ENCODE measurements around the gene TDRD1.

Gene TDRD1

GRCh38 chr10:114184276-114184675 is 5.1 kb downstream of the TDRD1 start:
- in situ Hi-C loops (cut with MboI; ENCODE audit: low sequenced_read_pairs), result no loop called here
- Histone ChIP-seq H3K9me3 (no peaks in the 10 kb centered on the region), H3K27me3 (ENCODE audit: low read depth) (peaks cover 5% of the 10 kb centered on the region; the same call in 1 of the 2 replicates), H3K4me3 (no peak overlapping the region), H3K4me1 (no peaks in the 10 kb centered on the region), H3K36me3 (replicated peaks) (no peaks in the 10 kb centered on the region)
- DNase-seq (ENCODE audit: low spot score in 2 of 2), result no peak

- no peaks in the 10 kb centered on the region for H3K4me1 ChIP-seq
- in situ Hi-C loops (cut with MboI; ENCODE audit: low sequenced_read_pairs), result no loop called here
- H3K27me3 ChIP-seq (ENCODE audit: low read depth), result peaks cover 5% of the 10 kb centered on the region; the same call in 1 of the 2 replicates
- no peak overlapping the region for H3K4me3 ChIP-seq
- no peak for DNase-seq (ENCODE audit: low spot score in 2 of 2)
- H3K36me3 ChIP-seq (replicated peaks), result no peaks in the 10 kb centered on the region
- no peaks in the 10 kb centered on the region for H3K9me3 ChIP-seq
These were observed 8.8 kb downstream of the TDRD1 start for GRCh38 chr10:114188001-114188400.

GRCh38 chr10:114188900-114189299 is 9.7 kb downstream of the TDRD1 start:
- in situ Hi-C loops (cut with MboI; ENCODE audit: low sequenced_read_pairs), result no loop called here
- no peaks in the 10 kb centered on the region for H3K4me1 ChIP-seq

GRCh38 chr10:114189700-114190099 is 10.5 kb downstream of the TDRD1 start:
- no peaks in the 10 kb centered on the region for H3K4me1 ChIP-seq
- no peak for DNase-seq (ENCODE audit: low spot score in 2 of 2)
- H3K27me3 ChIP-seq (ENCODE audit: low read depth), result peaks cover 5% of the 10 kb centered on the region; the same call in 1 of the 2 replicates
- no peak overlapping the region for H3K4me3 ChIP-seq
- in situ Hi-C loops (cut with MboI; ENCODE audit: low sequenced_read_pairs), result no loop called here
- H3K9me3 ChIP-seq, result no peaks in the 10 kb centered on the region
- no peaks in the 10 kb centered on the region for H3K36me3 ChIP-seq (replicated peaks)

More at GRCh38 chr10:114188900-114189299, 9.7 kb downstream of the TDRD1 start:
- Histone ChIP-seq H3K9me3 (no peaks in the 10 kb centered on the region), H3K36me3 (replicated peaks) (no peaks in the 10 kb centered on the region), H3K27me3 (ENCODE audit: low read depth) (peaks cover 5% of the 10 kb centered on the region; the same call in 1 of the 2 replicates), H3K4me3 (no peak overlapping the region)
- DNase-seq (ENCODE audit: low spot score in 2 of 2), result no peak

- Histone ChIP-seq H3K27me3 (ENCODE audit: low read depth) (no peaks in the 10 kb centered on the region; the same call in 1 of the 2 replicates), H3K36me3 (replicated peaks) (no peaks in the 10 kb centered on the region), H3K4me3 (no peak overlapping the region), H3K4me1 (no peaks in the 10 kb centered on the region), H3K9me3 (no peaks in the 10 kb centered on the region)
- in situ Hi-C loops (cut with MboI; ENCODE audit: low sequenced_read_pairs), result no loop called here
- no peak for DNase-seq (ENCODE audit: low spot score in 2 of 2)
These were observed 15.9 kb downstream of the TDRD1 start for GRCh38 chr10:114195079-114195478.

GRCh38 chr10:114199239-114199638 is 20.1 kb downstream of the TDRD1 start:
- no peaks in the 10 kb centered on the region for H3K9me3 ChIP-seq
- H3K4me1 ChIP-seq, result peaks cover 3% of the 10 kb centered on the region; the same call in 1 of the 2 replicates
- H3K4me3 ChIP-seq, result no peak overlapping the region
- peaks cover 6% of the 10 kb centered on the region for H3K27me3 ChIP-seq (ENCODE audit: low read depth)
- no peaks in the 10 kb centered on the region for H3K36me3 ChIP-seq (replicated peaks)
- in situ Hi-C loops (cut with MboI; ENCODE audit: low sequenced_read_pairs), result no loop called here
- DNase-seq (ENCODE audit: low spot score in 2 of 2), result no peak

- DNase-seq (ENCODE audit: low spot score in 2 of 2), result no peak
- in situ Hi-C loops (cut with MboI; ENCODE audit: low sequenced_read_pairs), result no loop called here
- Histone ChIP-seq H3K4me3 (no peak overlapping the region), H3K4me1 (peaks cover 3% of the 10 kb centered on the region; the same call in 1 of the 2 replicates), H3K27me3 (ENCODE audit: low read depth) (peaks cover 10% of the 10 kb centered on the region), H3K36me3 (replicated peaks) (no peaks in the 10 kb centered on the region), H3K9me3 (no peaks in the 10 kb centered on the region)
These were observed 23.7 kb downstream of the TDRD1 start for GRCh38 chr10:114202812-114203211.

GRCh38 chr10:114206902-114207301 is 27.7 kb downstream of the TDRD1 start:
- Histone ChIP-seq H3K4me1 (no peaks in the 10 kb centered on the region; the same call in 1 of the 2 replicates), H3K9me3 (no peaks in the 10 kb centered on the region), H3K4me3 (no peak overlapping the region), H3K27me3 (ENCODE audit: low read depth) (peaks cover 13% of the 10 kb centered on the region), H3K36me3 (replicated peaks) (no peaks in the 10 kb centered on the region)
- in situ Hi-C loops (cut with MboI; ENCODE audit: low sequenced_read_pairs), result no loop called here
- DNase-seq (ENCODE audit: low spot score in 2 of 2), result no peak

- Histone ChIP-seq H3K4me3 (no peak overlapping the region), H3K4me1 (no peaks in the 10 kb centered on the region), H3K9me3 (no peaks in the 10 kb centered on the region), H3K36me3 (replicated peaks) (no peaks in the 10 kb centered on the region), H3K27me3 (ENCODE audit: low read depth) (peaks cover 13% of the 10 kb centered on the region)
- DNase-seq (ENCODE audit: low spot score in 2 of 2), result no peak
- in situ Hi-C loops (cut with MboI; ENCODE audit: low sequenced_read_pairs), result no loop called here
These were observed 28.2 kb downstream of the TDRD1 start for GRCh38 chr10:114207349-114207748.

- Histone ChIP-seq H3K4me1 (no peaks in the 10 kb centered on the region), H3K27me3 (ENCODE audit: low read depth) (peaks cover 13% of the 10 kb centered on the region), H3K36me3 (replicated peaks) (no peaks in the 10 kb centered on the region), H3K4me3 (no peak overlapping the region), H3K9me3 (no peaks in the 10 kb centered on the region)
- DNase-seq (ENCODE audit: low spot score in 2 of 2), result no peak
- in situ Hi-C loops (cut with MboI; ENCODE audit: low sequenced_read_pairs), result no loop called here
These were observed 29.2 kb downstream of the TDRD1 start for GRCh38 chr10:114208351-114208750.

- H3K27me3 ChIP-seq (ENCODE audit: low read depth), result peaks cover 3% of the 10 kb centered on the region
- no peak for DNase-seq (ENCODE audit: low spot score in 2 of 2)
These were observed 33.0 kb downstream of the TDRD1 start for GRCh38 chr10:114212153-114212552.

GRCh38 chr10:114215033-114215432 is 35.9 kb downstream of the TDRD1 start:
- no peaks in the 10 kb centered on the region for H3K9me3 ChIP-seq
- H3K4me3 ChIP-seq, result no peak overlapping the region
- no peak for DNase-seq (ENCODE audit: low spot score in 2 of 2)
- H3K27me3 ChIP-seq (ENCODE audit: low read depth), result peaks cover 4% of the 10 kb centered on the region
- H3K36me3 ChIP-seq (replicated peaks), result no peaks in the 10 kb centered on the region
- in situ Hi-C loops (cut with MboI; ENCODE audit: low sequenced_read_pairs), result no loop called here
- no peaks in the 10 kb centered on the region for H3K4me1 ChIP-seq

More at GRCh38 chr10:114212153-114212552, 33.0 kb downstream of the TDRD1 start:
- in situ Hi-C loops (cut with MboI; ENCODE audit: low sequenced_read_pairs), result no loop called here
- Histone ChIP-seq H3K4me1 (no peaks in the 10 kb centered on the region), H3K4me3 (no peak overlapping the region), H3K36me3 (replicated peaks) (no peaks in the 10 kb centered on the region), H3K9me3 (no peaks in the 10 kb centered on the region)

- Histone ChIP-seq H3K4me3 (no peak overlapping the region), H3K27me3 (ENCODE audit: low read depth) (peaks cover 16% of the 10 kb centered on the region), H3K36me3 (replicated peaks) (no peaks in the 10 kb centered on the region), H3K9me3 (no peaks in the 10 kb centered on the region), H3K4me1 (no peaks in the 10 kb centered on the region)
- no peak for DNase-seq (ENCODE audit: low spot score in 2 of 2)
- in situ Hi-C loops (cut with MboI; ENCODE audit: low sequenced_read_pairs), result no loop called here
These were observed 41.1 kb downstream of the TDRD1 start for GRCh38 chr10:114220281-114220680.

GRCh38 chr10:114221235-114221634 is 42.1 kb downstream of the TDRD1 start:
- no peak for DNase-seq (ENCODE audit: low spot score in 2 of 2)
- H3K27me3 ChIP-seq (ENCODE audit: low read depth), result peaks cover 16% of the 10 kb centered on the region

GRCh38 chr10:114223066-114223465 is 43.9 kb downstream of the TDRD1 start:
- in situ Hi-C loops (cut with MboI; ENCODE audit: low sequenced_read_pairs), result no loop called here
- H3K27me3 ChIP-seq (ENCODE audit: low read depth), result peaks cover 23% of the 10 kb centered on the region

More at GRCh38 chr10:114221235-114221634, 42.1 kb downstream of the TDRD1 start:
- in situ Hi-C loops (cut with MboI; ENCODE audit: low sequenced_read_pairs), result no loop called here
- H3K4me3 ChIP-seq, result no peak overlapping the region
- no peaks in the 10 kb centered on the region for H3K9me3 ChIP-seq
- H3K36me3 ChIP-seq (replicated peaks), result no peaks in the 10 kb centered on the region
- H3K4me1 ChIP-seq, result no peaks in the 10 kb centered on the region

More at GRCh38 chr10:114223066-114223465, 43.9 kb downstream of the TDRD1 start:
- Histone ChIP-seq H3K4me3 (no peak overlapping the region), H3K36me3 (replicated peaks) (no peaks in the 10 kb centered on the region), H3K4me1 (no peaks in the 10 kb centered on the region), H3K9me3 (no peaks in the 10 kb centered on the region)
- DNase-seq (ENCODE audit: low spot score in 2 of 2), result no peak
